EL (cell line): ENCODE results near the gene ZFR2.
"Not testable (repeated sequence)": the region's sequence is repeated elsewhere in the genome, so short reads cannot be mapped to it uniquely, and the experiment has no call there.

Experiments used
- DNase-seq: peaks from one replicate; pipeline ENCODE4 v3.0.0-alpha.2; 2016

The ZFR2 gene

GRCh38 chr19:3868770-3869456, at the start of gene ZFR2:
Gene ZFR2, minus strand, starts transcription at chr19:3869038. Its CDS starts 21 bp downstream, at chr19:3869017.
- no peak for DNase-seq

GRCh38 chr19:3916033-3916432, 47.2 kb upstream of the ZFR2 start:
- DNase-seq: no peak

GRCh38 chr19:3914199-3914598, 45.4 kb upstream of the ZFR2 start:
- no peak for DNase-seq

GRCh38 chr19:3910105-3910504, 41.3 kb upstream of the ZFR2 start:
- no peak for DNase-seq

GRCh38 chr19:3908266-3909054, 39.6 kb upstream of the ZFR2 start:
- DNase-seq: no peak

GRCh38 chr19:3907626-3908265, 38.9 kb upstream of the ZFR2 start:
- no peak for DNase-seq

GRCh38 chr19:3904233-3904632, 35.4 kb upstream of the ZFR2 start:
- no peak for DNase-seq

GRCh38 chr19:3902317-3902973, 33.6 kb upstream of the ZFR2 start:
- DNase-seq: no peak

GRCh38 chr19:3899531-3900294, 30.9 kb upstream of the ZFR2 start:
- no peak for DNase-seq

GRCh38 chr19:3898426-3898825, 29.6 kb upstream of the ZFR2 start:
- no peak for DNase-seq

- no peak for DNase-seq
These were observed 29.1 kb upstream of the ZFR2 start for GRCh38 chr19:3897936-3898335.

- no peak for DNase-seq
These were observed 26.9 kb upstream of the ZFR2 start for GRCh38 chr19:3895788-3896187.

- DNase-seq: not testable (repeated sequence)
These were observed 26.1 kb upstream of the ZFR2 start for GRCh38 chr19:3894959-3895358.

- DNase-seq: no peak
These were observed 24.8 kb upstream of the ZFR2 start for GRCh38 chr19:3893509-3894179.

GRCh38 chr19:3890591-3890990, 21.8 kb upstream of the ZFR2 start:
- DNase-seq: no peak

- DNase-seq: no peak
These were observed 13.2 kb upstream of the ZFR2 start for GRCh38 chr19:3882041-3882384.

GRCh38 chr19:3881272-3882040, 12.6 kb upstream of the ZFR2 start:
- DNase-seq: no peak

GRCh38 chr19:3880471-3881271, 11.8 kb upstream of the ZFR2 start, which contains the start of gene ATCAY:
Gene ATCAY, plus strand, starts transcription at chr19:3880685. Its CDS starts 5,083 bp downstream, at chr19:3885768.
- no peak for DNase-seq

- DNase-seq: no peak
These were observed 10.8 kb upstream of the ZFR2 start for GRCh38 chr19:3879656-3880055.

GRCh38 chr19:3874695-3875094, 5.9 kb upstream of the ZFR2 start:
- not testable (repeated sequence) for DNase-seq
